Neural cell (in vitro differentiated cells): Measurements from ENCODE around the gene HEY2.

Source experiments
- CTCF ChIP-seq: fragments of 450-650 bp; IDR thresholded peaks from 2 replicates; pipeline ENCODE4 v1.5.1; 2014; ENCODE audit warnings: antibody characterized with exemption, mild to moderate bottlenecking, moderate library complexity; ENCODE audit not compliant: poor library complexity, severe bottlenecking
- EP300 ChIP-seq: fragments of 450-650 bp; conservative IDR thresholded peaks from 2 replicates; pipeline ENCODE4 v1.6.1; 2014; ENCODE audit warnings: antibody characterized with exemption, mild to moderate bottlenecking, moderate library complexity; ENCODE audit not compliant: poor library complexity, severe bottlenecking
- MXI1 ChIP-seq: fragments of 450-650 bp; conservative IDR thresholded peaks from 2 replicates; pipeline ENCODE4 v1.6.1; 2014; ENCODE audit warnings: antibody characterized with exemption, mild to moderate bottlenecking; ENCODE audit not compliant: poor library complexity, severe bottlenecking
- RAD21 ChIP-seq: fragments of 450-650 bp; conservative IDR thresholded peaks from 2 replicates; pipeline ENCODE4 v1.6.1; 2014; ENCODE audit warnings: antibody characterized with exemption, mild to moderate bottlenecking, moderate library complexity
- TAF1 ChIP-seq: IDR thresholded peaks from 2 replicates; pipeline ENCODE4 v1.6.1; 2012; ENCODE audit warnings: low read depth

DNA sequence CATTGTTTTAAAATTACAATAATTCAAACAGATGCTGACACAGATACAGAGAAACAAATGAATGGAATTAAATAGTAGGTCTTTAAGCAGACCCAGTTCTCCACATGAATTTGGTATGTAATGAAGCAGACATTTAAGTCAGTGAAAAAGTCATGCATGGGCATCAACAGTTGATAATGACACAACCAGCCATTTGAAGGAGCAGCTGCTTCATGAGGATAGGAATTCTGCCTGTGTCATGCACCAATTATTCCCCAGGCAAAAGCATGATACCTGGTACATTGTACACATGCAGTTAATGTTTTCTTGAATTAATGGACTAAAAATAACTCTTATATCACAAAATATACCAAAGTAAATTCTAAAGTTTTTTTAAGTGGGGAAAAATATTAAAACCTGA lies 11.2 kb upstream of the HEY2 start:
- TF ChIP-seq CTCF (no peak), MXI1 (no peak), RAD21 (no peak), TAF1 (no peak), EP300 (no peak)
